Sciatic nerve (tissue), 2 donors: ENCODE results near the gene IARS2. TPM values are rescaled to one million over a fixed set of nuclear protein-coding genes. Genes with fewer than 3 reads are reported as not detected.
"Not testable (repeated sequence)": the region's sequence is repeated elsewhere in the genome, so short reads cannot be mapped to it uniquely, and the experiment has no call there.

Experiments used
- ATAC-seq: fragments of 200-7000 bp; cut with Tn5 transposase; one replicate; pipeline ENCODE4 v1.9.1; 2020; ENCODE audit warnings: mild to moderate bottlenecking, moderate library complexity
- DNase-seq: peaks from one replicate; pipeline ENCODE4 v3.0.0-alpha.2; 2020; ENCODE audit warnings: low spot score
- intact Hi-C: fragments of 100-400 bp; cut with DNase I; formaldehyde crosslinking; loops from one replicate; pipeline ENCODE4 v1.14.2; 2022
- total RNA-seq: library from RNA; stranded (reverse); fragmentation: NEBNext Ultra II Directional; extraction: Animal tissue kit (Norgen Biotek cat#: 25700); gene quantifications from one replicate; pipeline ENCODE4 v1.2.1, GENCODE V29; 2021
- donor health status: DM: no; HTN: no; CAD: no.
- donor health status: DM: no; HTN: no; CAD: no.

The IARS2 gene
- total RNA-seq, 1 donor from 2014 or later: 48.7 TPM

DNA sequence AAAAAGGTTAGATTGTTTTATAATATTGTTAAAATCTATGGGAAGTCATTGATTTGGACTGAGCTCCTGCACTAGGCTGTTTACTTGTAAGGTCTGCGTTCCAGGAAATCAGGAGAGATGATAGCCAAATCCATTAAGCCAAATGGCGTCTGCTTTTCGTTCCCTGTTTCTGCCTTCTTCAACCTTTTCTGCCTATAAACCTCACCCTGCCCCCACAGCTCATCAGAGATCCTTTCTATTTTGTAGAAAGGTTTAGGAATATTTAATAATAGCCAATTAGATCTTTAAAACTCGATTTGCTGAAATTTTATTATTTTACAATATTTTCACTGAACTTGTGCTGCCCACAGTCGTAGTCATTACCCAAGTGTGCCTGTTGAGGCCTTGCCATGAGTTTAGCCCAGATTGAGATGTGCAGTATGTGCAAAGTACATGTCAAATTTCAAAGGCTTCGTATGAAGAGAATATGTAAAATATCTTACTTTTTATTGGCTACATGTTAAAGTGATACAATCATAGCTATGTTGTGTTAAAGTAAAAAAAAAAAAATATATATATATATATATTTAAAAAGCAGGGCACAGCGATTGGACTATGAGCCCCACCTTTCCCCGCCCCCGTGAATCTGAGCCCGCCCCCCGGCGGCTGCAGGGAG, 444 bp upstream of the IARS2 start:
- intact Hi-C loops: no loop called here
- ATAC-seq: peak; percentile 4
- no peak for DNase-seq

DNA sequence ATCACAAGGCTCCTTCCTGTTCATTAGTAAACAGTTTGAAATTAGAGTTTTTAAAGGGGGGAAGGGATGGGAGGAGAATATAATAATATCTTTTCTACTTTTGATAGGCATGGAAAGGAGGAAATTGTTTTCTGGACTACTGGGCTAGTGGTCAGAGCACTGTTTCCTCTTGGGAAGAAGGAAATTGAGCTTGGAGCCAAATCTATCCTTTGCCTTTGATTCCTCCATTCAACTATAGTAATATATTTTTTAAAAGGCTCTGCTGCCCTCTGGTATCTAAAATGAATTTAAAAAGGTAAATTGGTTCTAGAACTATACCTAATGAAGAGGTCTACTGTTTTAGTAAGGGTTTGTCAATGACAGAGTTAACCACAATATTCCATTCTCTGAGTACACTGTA, 5.9 kb downstream of the IARS2 start:
- ATAC-seq (no peak), DNase-seq (no peak)
- intact Hi-C loops: no loop called here

DNA sequence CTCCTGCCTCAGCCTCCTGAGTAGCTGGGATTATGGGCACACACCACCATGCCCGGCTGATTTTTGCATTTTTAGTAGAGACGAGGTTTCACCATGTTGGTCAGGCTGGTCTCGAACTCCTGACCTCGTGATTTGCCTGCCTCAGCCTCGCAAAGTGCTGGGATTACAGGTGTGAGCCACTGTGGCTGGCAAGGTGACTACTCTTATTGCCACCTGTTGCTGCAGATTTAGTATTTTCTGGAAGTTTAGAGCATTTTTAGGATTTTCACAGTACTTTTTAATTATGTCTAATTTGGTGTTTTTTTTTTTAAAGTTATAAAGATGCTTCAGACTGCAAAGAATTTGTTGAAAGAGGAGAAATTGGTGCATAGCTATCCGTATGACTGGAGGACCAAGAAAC, 16.5 kb downstream of the IARS2 start:
- DNase-seq, intact Hi-C loops: not testable (repeated sequence)

DNA sequence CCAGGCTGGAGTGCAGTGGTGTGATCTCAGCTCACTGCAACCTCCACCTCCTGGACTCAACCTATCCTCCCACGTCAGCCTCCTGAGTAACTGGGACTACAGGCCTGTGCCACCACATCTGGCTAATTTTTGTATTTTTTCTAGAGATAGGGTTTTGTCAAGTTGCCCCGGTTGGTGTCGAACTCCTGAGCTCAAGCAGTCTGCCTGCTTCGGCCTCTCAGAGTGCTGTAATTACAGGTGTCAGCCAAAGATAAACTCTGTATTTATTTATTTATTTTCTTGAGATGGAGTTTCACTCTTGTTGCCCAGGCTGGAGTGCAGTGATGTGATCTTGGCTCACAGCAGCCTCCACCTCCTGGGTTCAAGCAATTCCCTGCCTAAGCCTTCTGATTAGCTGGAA, 18.7 kb downstream of the IARS2 start:
- intact Hi-C loops, DNase-seq, ATAC-seq: not testable (repeated sequence)

More for the DNA sequence above, 16.5 kb downstream of the IARS2 start:
- ATAC-seq: not testable (repeated sequence)

DNA sequence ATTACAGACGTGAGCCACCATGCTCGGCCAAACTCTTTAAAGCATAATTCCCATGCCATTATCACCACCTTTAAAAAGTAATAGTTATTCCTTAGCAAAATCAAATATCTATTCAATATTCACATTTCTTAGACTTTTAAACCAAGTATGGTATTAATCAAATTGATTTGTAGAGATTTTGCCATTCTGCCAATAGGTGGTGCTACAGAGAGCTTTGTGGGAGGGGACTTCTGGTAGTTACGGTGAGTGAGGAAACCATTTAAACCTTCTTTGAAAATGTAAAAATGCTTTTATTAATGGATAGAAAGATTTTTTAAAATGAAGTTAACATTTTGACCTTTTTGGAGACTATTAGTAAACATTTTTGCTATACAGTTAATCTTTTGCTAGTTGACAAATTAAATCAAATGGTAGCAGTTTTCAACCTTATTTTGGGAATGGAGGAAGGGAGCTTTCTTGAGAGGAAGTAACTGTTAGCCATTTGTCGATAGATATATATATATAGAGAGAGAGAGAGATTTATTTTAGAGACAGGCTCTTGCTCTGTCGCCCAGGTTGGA, 19.3 kb downstream of the IARS2 start:
- DNase-seq: no peak
- intact Hi-C loops: no loop called here
- no peak for ATAC-seq

DNA sequence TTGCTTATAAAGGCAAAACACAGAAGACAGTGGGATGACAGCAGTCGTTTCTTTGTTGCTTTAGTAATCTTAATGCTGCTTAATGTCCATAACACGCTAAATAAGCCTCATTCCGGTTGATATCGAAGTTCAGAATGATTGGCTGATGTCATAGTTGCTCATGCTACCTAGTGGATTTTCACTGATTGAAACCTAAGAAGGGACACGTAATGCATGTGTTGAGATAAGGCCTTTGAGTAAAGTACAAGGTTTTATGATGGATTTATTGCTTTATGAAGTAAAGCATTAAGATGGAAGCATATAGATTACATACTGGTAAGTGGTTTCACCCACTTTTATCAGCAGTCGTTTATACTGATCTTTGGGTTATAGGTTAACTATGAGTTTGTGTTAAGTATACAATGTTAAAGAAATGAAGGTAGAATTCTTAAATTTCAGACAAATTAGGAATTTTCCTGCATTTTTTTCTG, 25.1 kb downstream of the IARS2 start:
- intact Hi-C loops: no loop called here
- DNase-seq (no peak), ATAC-seq (no peak)

DNA sequence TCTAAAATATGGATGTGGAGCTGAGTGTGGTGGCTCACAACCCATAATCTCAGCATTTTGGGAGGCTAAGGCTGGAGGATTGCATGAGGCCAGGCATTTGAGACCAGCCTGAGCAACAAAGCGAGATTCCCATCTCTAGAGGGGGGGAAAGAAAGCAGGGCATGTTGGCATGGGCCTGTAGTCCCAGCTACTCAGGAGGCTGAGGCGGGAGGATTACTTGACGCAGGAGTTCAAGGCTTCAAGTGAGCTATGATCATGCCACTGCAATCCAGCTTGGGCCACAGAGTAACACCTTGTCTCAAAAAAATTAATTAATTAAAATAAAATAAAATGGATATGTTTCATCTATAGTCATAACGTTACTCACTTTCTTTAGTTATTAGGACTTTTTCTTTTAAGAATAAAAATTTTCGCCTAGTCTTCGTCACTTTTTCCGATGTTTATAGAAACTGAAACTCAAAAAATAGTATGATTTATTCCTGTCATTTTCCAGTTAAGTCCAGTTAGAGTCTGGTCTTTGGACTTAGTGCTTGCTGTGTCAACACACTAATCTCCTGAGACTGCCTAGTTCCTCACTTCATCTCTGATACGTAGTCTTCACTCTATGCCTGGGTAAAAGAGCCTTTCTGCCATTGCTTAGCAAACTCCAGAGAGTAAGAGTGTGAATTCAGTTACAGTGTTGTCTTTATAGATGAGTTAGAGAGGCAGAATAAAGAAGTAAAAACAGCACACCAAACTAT, 28.0 kb downstream of the IARS2 start:
- DNase-seq: no peak
- ATAC-seq: peak; percentile 71
- intact Hi-C loops: no loop called here

DNA sequence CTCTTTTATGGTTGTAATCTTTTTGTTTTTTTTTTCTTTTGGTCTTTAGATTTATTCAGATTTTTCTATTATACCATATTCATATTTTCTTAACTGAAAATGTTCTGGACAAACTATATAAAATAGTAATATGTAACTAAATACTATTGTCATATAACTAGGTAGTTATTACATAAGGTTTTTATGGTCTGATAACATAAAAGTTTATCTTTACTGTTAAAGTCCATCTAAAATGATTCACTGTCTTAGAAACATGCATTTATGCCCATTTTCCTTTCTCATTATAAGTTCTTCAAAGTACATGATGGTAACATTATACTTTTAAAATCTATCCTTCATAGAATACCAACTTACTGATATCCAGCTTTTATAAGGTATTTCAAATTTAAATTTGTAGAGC, 29.1 kb downstream of the IARS2 start:
- intact Hi-C loops: no loop called here
- ATAC-seq (no peak), DNase-seq (no peak)

DNA sequence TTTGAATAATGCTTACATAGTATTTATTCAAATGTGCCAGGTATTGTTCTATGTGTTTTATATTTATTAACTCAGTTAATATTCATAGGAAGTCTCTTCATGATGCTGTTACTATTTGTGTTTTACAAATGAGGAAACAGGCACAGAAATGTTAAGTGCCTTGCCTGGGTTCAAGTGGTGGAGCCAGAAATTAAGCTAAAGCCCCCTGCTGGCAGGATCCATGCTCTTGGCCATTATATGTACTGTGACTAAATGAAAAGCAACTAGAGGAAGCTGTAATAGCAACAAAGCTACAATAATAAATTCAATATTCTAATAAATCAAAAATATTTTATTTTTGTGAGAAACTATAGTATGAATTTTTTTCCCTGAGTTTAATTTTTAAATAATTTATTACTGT, 30.0 kb downstream of the IARS2 start:
- DNase-seq: no peak
- no peak for ATAC-seq
- intact Hi-C loops: no loop called here

DNA sequence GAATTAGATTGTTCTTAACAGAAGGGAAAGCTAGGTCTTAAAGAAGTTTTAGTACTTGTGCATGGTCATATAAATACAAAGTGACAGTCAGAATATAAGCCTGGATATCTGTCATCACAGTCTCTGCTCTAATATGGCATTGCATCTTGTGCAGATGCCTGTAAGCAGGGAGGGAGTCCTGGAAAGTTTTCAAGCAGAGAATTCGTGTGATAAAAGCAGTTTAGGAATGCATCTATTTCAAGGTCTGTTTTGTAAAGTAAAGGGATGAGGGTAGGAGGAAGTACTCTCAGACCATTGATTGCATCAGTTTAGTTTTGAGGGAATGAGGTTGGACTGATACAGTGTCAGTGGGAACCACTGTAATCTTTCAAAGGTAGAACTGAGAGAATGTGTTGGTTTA, 30.6 kb downstream of the IARS2 start:
- ATAC-seq: no peak
- intact Hi-C loops: no loop called here

DNA sequence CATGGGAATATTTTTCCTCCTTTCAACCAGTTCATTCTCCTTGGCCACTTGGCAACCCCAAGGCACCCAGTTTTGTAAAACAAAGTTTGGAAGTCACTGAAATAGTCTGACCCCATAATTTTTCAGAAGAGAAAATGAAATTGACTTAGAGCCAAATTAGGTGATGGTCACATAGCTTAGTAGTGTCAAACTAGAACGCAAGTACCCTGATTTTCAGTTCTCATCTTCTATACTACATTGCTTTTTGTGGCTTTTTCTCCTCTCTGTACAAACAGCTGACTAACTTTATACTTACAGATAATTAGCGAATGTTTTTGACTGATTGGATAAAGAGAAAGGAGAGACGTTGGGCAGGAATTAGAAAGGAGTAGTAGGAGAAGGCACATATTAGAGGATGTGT, 33.1 kb downstream of the IARS2 start:
- ATAC-seq (no peak), DNase-seq (no peak)
- intact Hi-C loops: no loop called here

More for the DNA sequence above, 30.6 kb downstream of the IARS2 start:
- no peak for DNase-seq

DNA sequence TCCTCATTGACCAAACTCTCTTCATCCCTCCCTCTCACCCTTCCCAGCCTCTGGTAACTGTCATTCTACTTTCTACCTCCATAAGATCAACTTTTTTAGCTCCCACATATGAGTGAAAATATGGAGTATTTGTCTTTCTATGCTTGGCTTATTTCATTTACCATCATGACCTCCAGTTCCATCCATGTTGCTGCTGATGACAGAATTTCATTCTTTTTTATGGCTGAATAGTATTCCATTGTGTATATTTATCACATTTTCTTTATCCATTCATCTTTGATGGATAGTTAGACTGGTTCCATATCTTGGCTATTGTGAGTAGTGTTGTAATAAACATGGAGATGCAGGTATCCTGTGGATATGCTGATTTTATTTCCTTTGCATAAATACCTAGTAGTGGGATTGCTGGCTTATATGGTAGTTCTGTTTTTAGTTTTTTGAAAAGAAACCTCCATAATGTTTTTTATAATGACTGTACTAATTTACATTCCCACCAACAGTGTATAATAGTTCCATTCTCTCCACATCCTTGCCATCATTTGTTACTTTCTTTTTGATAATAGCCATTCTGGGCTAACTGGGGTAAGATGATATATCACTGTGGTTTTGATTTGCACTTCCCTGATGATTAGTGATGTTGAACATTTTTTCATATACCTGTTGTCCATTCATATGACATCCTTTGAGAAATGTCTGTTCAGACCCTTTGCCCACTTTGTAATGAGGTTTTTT, 35.7 kb downstream of the IARS2 start:
- intact Hi-C loops: no loop called here
- no peak for ATAC-seq
- no peak for DNase-seq

DNA sequence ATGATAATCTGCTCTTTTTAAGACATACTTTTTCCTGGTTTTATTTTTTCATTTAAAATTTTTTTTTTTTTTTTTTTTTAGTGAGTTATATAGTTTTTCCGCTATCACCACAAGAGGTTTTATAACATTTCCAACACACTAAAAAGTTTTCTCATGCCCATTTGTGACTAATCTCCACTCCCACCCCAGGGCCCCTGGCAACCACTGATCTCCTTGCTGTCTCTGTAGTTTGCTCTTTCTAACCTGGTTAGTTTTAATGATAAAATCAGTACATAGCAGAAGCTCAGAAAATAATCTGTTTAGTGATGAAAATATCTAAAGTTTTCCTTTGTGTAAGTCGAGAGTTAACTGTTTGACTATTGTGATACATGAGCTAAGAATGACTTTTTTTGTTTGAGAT, 41.8 kb downstream of the IARS2 start:
- intact Hi-C loops: no loop called here
- no peak for ATAC-seq
- DNase-seq: no peak

DNA sequence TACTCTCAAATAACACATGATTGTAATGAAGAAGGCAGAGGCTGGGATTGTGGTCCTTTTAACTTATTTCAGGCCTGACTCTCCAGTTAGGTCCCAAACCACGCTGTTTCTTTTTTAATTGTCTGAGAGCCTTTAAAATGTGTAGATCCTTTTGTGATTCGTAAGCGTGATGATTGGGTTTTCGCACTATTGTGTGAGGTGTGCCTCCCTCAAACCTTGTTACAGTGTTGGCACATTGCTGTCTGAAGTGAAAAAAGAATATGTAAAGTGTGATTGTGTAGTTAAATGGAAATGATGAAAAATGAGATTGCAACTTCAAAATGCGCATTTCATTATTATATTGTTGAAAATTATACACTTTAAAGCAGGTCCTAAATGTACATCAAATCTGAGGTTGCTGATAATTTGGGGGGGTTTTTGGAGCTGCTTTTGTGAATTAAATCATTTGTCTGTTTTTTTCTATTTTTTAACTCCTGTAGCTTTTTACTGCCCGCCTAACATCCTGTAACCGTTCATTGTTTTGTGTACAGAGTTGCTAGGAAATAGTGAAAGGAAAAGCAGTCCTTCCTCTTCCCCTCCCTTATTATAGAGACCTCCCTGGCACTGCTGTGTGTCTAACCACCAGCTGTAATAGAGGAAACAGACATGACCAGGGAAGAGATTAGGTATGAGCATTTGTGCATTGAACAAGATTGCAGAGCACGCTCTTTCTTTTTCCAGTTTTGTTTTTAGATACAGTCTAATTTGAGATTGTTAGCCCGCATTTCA, 43.3 kb downstream of the IARS2 start:
- ATAC-seq (no peak), DNase-seq (no peak)
- intact Hi-C loops: no loop called here

DNA sequence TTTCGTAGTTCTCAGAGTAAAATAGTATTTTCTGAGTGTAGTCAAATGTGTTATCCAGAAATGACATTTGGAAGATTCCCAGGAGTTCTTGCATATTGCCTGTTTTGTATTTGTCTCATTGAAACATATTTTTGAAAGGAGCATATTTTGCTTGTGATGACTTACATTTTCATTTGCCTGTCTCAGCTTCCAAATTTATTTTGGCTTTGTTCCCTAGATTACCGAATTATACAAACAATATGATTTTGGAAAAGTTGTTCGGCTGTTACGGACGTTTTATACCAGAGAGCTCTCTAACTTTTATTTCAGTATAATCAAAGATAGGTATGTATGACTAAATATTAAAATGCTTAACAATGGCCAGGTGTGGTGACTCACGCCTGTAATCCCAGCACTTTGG, 46.0 kb downstream of the IARS2 start:
- intact Hi-C loops: no loop called here
- no peak for ATAC-seq
- no peak for DNase-seq

DNA sequence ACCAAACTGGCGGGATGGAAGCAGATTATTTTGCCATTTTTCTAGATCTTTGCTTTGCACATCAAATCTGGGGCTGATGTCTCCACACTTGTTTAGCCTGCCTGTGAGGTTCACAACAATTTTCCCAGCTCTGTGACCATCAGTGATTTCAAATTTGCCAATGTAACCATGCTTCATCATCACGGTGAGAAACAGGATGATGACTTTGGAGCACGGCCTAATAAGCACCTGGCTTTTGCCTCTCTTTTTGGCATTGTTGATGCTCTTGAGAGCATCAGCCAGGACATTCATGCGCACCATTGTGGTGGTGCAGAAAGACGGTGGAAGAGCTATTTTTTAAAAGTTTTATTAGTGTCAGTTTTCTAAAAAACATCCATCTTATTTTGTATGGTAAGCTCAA, 50.1 kb downstream of the IARS2 start:
- ATAC-seq (no peak), DNase-seq (no peak)
- intact Hi-C loops: no loop called here

DNA sequence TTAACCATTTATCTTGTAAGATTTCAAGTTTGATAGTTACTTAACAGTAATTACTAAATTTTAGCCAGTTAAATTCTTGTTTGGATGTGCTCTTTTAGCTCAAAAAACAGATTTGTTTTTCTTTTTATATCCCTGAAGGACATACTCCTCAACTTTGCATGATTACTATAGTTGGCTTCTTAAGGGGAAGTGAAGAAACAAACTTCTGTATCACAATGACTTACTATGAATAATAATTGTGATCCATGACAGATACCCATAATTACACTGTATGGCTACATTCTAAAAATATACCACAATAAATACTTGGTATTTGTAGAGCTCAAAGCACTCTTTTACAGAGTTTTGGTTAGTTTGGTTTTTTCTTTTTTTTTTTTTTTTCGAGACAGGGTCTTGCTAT, 55.8 kb downstream of the IARS2 start:
- DNase-seq (no peak), ATAC-seq (no peak)
- intact Hi-C loops: no loop called here

DNA sequence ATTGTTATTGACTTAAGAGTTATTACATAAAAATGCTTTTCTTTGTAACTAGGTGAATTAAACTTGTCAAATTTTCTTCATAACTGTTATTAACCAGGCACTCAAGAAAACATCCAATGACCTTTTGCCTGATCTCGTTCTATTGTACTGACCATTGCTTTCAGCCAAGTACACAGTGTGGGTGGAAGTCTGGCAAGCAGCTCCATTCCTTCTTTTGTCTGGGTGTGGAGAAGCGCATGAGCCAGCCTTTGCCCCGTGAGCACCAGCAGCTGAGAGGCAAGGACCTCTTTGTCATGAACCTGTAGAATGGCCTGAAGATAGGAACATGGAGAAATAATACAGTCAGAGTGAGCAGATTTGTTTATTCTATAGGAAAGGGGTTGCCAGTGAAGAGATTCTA, 57.5 kb downstream of the IARS2 start:
- ATAC-seq: peak; percentile 88
- intact Hi-C loops: no loop called here
- peak; percentile 65 for DNase-seq

DNA sequence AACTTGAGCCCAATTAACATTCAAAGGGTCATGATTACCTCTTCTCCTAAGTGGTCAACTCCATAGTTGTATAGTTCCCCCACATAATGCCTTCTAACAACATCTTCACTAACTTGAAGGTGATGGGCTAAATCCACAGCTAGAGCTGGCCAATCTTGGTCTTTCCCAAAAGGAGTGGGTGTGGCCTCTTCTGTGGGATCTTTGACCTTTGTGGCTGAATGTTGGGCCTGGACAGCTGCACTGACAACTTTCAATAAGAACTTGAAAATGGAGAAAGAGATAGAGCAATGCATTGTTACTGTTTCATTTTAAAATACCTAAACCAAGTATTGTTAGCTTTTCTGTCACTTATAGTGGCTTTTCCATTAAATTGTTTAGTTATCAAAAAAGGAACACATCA, 59.2 kb downstream of the IARS2 start:
- ATAC-seq: no peak
- no peak for DNase-seq
- intact Hi-C loops: no loop called here
